HTR-8/SVneo (cell line): ENCODE results near the gene FRMPD2.
"Not testable (repeated sequence)": the region's sequence is repeated elsewhere in the genome, so short reads cannot be mapped to it uniquely, and the experiment has no call there.

ENCODE experiments used
- DNase-seq: peaks from one replicate; pipeline ENCODE4 v3.0.0; 2011; ENCODE audit warnings: low spot score, mixed read lengths; ENCODE audit not compliant: insufficient read length
- FAIRE-seq: peaks from 2 replicates; lab custom pipeline; 2011; peaks lifted over from hg19 to GRCh38; lab: Jason Lieb, UNC

The FRMPD2 gene

DNA sequence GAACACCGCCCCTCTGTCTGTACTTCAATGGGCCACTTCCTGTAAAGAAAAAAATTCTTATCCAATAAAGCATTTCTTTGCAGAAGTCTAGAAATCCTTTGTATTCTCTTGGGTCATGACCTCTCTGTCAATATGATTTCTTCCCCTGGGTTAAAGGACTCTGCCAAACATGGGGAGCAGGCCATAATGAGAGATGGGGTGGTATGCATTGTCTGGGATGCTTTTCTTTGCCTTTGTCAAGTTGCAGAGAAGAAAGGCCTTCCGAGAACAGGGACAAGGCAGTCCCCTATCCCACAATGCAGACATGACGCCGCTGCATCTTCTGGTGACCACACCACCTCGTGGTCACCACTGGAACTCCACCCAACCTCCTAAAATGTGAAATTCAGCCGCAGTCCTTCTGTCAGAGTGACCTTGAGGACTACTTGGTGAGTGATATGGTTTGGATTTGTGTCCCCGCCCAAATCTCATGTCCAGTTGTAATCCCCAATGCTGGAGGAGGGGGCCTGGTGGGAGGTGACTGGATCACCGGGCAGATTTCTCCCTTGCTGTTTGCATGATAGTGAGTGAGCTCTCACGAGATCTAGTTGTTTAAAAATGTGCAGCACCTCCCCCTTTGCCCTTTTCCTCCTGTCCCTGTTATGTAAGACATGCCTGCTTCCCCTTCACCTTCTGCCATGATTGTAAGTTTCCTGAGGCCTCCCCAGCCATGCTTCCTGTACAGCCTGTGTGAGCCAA, 15.2 kb upstream of the FRMPD2 start:
- peak; percentile 56 for DNase-seq
- FAIRE-seq = no peak

DNA sequence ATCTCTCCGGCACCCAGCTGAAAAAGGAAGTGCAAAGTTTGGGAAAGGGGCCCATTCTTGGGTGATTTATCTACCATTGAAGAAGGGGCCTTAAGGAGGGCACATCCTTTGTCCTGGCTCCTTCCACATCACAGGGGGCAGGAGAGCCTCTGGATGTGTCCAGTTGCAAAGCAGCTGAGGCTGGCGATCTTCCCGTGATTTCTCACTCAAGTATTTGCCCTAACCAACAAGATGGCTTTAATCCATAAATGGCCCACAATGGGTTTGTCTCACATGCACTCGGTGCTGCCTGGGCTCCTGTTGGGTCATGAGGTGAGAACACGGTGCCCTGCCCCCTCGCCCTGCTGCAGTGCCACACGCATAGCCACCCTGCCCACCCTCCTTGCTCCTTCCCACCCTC, 14.2 kb upstream of the FRMPD2 start:
- DNase-seq = no peak
- no peak for FAIRE-seq

DNA sequence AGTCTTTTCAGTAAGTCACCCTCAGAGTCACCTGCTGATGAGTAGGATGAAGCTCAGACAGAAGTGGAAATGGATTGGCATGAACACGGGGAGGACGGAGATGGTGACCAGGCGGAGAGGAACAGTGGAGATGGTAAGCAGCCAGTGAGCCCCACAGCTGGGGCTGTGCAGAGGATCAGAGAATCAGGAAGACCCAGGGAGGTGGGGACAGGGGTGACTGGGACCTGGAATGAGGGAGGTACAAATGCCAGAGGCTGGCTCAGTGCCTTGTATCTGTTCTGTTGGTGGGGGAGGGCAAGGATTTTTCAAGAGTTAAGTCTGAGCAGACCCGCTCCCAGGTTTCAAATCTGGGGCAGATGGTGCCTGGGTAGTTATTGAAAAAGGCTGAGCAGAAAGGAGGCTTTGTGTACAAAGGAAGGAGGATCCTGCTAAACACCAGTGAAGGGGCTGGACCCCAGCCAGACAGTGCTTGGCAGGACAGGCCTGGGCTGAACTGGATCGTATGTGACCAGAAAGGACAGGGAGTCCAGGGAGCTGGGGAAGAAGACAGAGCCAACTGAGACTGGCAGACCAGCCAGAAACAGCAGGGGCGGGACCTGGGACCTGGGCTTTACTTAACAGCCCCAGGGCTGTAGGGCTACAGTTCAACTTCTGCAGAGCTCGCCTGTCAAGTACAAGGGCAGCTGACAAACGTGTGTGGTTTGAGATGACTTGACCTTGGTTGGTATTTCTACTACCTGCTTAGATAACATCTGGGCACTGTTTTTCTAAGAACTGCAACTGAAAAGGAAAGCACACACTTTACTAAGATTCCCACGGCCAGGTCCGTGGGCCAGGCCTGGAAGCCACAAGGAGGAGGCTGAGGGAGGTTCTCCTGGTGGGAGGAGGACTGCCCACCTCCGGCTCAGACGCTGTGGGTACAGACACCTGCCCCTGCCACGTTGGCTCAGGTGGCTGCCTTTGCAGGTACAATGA, 13.2 kb upstream of the FRMPD2 start:
- DNase-seq (no peak), FAIRE-seq (no peak)

DNA sequence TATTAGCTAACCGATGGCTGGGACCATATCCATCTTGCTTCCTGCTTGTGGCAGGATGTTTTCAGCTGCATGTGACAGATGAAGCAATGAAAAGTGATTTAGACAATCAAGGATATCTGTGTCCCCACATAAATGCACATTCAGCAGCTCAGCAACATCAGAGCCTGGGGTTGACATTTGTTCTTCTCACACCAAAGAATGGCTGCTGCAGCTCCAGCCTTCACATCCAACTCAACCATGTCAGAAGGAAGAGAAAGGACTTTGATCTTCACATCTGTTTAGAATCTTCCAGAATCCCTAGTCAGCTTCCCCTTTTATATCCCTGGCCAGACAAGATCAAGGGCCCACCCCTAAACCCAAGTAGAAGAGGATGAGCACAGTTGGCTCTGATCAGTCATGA, 11.9 kb upstream of the FRMPD2 start:
- no peak for FAIRE-seq
- DNase-seq = no peak

DNA sequence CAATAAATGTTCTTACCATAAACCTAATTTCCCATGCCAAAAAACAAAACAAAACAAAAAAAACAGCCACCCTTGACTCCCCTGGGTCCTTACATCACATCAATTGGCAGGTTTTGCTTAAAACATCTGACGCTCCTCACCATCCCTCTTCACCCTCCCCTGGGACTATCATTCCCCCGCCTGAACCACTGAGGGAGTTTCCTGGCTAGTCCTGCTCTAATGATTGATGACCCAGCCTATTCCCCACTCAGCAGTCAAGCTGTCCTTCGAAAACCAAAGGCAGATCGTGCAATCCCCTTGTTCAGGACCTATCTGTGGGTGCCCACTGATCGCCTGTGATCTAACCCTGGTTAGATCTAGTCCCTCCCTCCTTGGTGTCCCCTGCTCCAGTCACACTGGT, 11.2 kb upstream of the FRMPD2 start:
- FAIRE-seq = no peak
- no peak for DNase-seq

DNA sequence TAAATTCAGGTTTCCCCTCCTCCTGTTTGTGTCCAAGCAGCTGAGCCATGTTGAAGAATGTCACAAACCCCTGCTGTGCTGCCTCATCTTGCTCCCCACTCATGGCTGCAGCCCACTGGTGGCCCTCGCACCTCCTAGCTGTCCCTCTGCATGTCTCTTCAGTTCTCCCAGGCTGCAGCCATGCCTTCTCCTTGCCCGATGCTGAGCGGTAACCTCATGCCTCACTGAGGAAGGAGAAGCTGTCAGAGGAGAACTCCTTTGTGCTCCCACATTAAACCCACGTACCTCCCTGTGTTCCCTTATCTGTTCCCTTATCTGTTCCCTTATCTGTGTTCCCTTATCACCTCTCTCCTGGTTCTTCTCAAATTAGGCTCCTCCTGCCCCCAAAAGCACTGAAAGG, 10.3 kb upstream of the FRMPD2 start:
- FAIRE-seq (no peak), DNase-seq (no peak)

DNA sequence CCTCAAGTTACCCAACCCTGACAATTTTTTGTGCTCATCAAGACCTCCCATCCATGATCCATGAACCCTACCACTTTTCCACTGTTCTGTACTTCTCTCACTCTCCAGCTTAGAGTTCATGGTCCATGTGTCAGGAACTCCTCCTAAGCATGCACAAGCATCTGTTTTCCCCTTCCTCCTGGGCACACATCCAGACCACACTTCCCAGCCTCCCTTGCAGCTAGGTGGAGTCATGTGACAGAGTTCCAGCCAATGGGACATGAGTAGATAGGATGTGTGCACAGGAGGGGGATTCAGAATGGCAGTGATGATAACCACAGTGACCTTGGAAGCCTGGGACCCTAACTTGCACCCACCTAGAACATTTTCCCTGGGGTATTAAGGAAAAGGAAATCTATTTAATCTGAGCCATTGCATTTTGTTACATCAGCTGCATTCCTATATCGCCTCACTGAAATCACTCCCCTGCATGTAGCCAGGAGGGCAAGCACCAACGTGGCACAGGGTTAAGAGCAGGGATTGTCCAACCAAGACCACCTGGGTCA, 9.6 kb upstream of the FRMPD2 start:
- no peak for DNase-seq
- no peak for FAIRE-seq

DNA sequence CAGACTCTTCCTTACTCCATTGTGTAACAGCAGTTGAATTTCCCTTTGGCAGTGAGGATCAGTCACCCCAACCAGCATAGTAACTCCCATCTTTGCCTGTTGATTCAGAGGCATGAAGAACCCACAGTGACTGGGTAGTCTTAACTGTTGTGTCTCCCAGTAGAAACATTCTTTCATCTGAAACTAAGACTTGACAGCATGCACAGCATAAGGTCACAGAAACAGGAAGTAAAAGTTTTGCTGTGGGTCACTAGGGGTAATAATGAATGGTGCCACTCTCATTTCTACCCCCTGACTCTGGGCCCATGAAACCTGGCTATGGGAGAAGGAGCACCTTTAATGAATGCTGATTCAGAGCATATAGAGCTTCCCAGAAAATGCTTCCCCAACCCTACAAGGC, 8.3 kb upstream of the FRMPD2 start:
- FAIRE-seq (no peak), DNase-seq (no peak)

DNA sequence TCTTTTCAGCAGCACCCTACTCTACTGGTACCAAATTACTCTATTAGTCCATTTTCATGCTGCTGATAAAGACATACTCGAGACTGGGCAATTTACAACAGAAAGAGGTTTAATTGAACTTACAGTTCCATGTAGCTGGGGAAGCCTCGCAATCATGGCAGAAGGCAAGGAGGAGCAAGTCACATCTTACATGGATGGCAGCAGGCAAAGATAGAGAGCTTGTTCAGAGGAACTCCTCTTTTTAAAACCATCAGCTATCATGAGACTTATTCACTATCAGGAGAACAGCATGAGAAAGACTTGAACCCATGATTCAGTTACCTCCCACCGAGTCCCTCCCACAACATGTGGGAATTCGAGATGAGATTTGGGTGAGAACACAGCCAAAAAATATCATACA, 7.2 kb upstream of the FRMPD2 start:
- not testable (repeated sequence) for FAIRE-seq, DNase-seq

DNA sequence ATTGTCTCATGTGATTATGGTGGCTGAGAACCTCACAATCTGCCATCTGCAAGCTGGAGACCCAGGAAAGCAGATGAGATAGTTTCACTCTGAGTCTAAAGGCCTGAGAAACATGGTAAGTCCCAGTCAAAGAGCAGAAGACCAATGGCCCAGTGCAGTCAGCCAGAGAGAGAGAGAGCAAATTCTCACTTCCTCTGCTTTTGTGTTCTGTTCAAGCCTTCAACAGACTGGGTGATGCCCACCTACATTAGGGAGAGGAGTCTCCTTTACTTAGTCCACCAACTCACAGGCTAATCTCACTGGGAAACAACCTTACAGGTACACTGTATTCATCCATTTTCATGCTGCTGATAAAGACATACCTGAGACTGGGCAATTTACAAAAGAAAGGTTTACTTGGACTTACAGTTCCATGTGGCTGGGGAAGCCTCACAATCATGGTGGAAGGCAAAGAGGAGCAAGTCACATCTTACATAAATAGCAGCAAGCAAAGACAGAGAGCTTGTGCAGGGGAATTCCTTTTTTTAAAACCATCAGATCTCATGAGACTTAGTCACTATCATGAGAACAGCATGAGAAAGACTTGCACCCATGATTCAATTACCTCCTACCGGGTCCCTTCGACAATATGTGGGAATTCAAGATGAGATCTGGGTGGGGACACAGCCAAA, 4.7 kb upstream of the FRMPD2 start:
- DNase-seq = no peak
- FAIRE-seq = no peak

DNA sequence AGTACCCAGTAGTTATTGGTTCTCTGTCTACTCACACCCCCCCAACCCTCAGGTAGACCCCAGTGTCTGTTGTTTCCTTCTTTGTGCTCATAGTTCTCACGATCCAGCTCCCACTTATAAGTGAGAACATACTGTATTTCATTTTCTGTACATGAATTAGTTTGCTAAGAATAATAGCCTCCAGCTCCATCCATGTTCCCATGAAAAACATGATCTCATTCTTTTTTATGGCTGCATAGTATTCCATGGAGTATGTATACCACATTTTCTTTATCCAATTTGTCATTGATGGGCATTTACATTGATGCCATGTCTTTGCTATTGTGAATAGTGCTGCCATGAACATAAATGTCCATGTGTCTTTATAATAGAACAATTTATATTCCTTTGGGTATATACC, 2.6 kb upstream of the FRMPD2 start:
- FAIRE-seq (no peak), DNase-seq (no peak)

DNA sequence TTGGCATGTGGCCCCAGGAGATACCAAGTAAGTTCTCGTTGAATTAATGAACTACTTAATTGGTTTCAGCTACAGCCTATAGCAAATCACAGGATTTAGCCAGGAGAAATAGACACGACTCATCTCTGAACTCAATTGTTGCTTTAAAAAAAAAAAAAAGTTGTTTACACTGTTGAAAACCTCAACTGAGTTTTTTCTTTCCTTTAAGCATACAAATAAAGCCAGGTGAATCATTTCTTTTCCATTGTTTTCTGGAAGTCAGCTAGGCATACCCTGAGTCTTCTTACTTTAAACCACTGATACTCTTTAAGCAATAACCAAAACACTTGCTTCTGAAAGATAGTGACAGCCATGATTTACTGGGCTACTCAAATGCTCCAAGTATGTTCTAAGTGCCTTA, 755 bp downstream of the FRMPD2 start:
- no peak for DNase-seq
- FAIRE-seq = no peak

DNA sequence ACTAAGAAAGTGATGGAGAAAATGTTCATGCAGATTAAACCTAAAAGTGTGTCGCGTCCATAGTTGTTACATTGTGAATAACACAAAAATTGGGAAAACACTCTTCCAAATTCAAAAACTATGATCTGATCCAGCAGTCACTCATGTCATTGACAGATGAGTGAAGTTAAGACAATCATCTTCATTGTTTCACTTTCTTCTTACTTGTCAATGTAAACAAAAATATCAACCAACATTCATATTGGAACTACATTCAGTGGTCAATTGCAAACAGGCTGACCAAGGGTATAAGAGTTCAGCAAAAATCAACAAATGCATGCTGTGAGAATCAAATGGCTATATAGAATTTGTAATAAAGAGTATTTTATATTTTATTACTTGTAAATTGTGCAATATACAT, 1.8 kb downstream of the FRMPD2 start:
- DNase-seq (no peak), FAIRE-seq (no peak)

DNA sequence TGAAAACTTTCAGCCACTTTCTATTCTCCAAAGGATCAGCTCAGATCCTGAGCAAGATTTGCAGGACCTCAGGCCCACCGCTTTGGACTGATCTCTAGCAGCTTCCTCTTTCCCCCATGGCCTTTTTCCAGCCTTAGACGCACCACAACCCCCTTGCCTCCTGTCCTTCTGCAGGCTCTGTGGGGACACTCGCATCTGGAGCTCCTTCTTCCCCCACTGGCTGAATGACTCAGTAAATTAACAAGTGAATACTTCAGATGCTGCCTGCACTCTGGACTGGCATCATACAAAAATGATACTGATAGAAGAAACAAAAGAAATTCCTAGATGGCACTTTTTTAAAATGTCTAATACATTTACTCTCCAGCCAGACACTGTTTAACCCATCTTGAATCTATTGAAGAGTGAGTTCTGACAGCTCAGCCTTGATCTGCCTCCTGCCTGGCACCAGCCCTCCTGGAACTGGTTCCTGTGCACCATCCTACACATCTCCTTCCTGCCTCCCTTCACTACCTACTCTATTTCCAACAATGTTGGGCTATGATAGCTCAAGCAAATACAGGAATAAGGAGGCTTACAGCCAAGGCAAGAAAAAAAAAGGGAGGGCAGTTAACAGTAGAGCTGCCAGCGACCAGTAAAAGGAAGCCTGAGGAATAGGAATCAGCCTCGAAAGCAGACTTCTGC, 3.3 kb downstream of the FRMPD2 start:
- no peak for FAIRE-seq

DNA sequence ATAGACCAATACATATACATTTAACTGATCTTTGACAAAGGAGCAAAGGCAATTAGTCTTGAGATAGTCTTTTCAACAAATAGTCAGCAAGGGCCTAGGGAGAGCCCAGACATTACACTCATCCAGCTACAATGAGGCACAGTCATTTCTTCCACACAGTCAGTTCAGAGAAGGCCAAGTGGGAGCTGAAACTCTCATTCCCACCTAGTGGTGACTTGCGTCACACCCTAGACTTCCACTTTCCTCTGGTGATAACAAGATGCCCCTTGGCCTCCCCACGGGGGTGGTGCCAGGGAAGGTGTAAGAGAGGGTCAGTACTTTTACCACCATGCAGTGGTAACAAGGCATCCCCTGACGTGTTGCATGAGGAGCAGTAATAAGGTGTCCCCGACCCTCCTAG, 8.0 kb downstream of the FRMPD2 start:
- FAIRE-seq (peak; percentile 33), DNase-seq (no peak)

More for the DNA sequence above, 3.3 kb downstream of the FRMPD2 start:
- DNase-seq = no peak

DNA sequence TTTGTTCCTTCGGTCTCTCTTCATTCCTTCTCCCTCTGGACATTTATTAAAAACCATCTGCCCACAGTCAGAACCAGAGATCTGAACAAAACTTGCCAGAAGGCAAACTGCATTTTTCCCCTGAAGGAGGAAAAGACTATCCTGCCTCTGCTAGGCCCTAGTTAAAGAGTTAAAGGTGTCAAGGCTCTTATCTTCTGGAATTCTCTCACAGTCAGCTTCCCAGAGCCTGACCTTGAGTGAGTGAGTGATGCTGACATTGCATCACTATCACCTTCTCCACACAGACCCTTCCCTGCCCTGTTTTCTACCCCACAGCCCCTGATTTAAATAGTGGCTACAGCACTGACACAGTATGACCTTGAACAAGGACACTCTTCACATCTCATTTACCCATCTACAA, 16.4 kb downstream of the FRMPD2 start:
- DNase-seq = no peak
- no peak for FAIRE-seq

DNA sequence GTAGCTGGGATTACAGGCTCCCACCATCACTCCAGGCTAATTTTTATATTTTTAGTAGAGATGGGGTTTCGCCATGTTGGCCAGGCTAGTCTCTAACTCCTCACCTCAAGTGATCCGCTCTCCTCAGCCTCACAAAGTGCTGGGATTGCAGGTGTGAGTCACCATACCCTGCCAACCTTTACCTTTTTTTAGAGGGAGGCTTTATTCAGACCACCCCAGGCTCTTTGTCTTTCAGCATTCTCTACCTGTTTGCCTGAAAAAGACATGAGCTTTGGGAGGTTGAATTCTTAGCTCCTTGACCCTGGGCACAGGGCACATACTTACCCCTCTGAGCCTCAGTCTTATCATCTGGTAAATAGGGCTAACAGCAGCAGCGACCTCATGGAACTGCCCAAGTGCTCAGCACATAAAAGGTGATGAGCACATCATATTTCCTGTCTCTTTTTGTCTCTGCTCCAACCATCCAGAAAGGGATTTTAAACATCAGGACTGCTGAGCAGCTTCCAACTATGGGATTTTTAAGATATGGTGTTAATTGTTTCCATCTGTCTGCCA, 17.0 kb downstream of the FRMPD2 start:
- DNase-seq (no peak), FAIRE-seq (no peak)

DNA sequence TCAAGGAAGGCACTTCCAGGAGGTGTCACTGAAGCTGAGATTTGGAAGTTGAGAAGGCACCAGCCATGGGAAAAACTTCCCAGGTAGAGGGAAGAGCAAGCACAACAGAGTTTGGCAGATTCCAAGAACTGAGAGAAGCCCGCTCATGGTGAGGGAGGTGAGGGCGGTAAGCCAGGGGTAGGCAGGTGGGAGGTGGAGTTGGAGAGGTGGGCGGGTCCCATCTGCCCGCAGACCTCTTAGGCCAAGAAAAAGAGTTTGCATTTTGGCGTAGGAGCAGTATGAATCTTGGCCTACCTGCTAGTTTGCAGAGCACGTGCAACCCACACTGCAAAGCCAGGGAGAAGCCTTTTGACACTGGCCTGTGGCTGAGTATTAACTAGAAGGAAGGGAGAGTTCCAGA, 18.8 kb downstream of the FRMPD2 start:
- no peak for FAIRE-seq

DNA sequence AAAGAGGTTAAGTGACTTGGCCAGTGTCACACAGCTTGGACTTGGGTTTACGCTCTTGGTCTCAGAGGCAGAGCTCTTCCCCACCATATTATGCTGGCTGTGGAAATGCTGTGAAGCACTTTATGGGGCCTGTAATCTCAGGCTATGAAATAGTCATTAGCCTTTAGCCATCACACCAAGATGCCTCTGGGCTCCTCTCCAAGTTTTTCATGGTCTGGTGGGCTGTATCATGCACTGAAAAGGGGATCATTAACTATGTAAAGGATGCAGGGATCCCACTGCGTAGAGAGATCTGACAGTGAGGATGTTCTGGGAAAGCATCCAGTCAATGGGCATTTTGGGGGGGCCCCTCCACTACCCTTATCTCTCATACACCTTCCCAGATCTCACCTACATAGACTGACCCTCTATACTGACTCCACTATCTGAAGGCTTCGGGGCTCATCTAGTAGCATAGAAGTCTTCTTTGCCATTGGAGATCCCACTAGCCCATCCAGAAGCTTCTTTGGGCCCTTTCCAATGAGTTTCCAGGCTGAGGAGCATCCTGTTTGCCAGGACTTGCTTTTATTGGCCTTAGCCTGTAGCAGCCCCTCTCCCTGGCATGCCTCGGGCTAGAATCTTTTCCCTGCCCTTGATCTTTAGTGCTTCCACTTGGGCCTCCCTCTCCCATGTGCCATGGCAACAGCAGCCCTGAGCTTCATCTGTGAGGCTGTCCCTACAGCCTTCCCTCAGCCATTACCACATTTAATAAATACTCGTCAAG, 19.6 kb downstream of the FRMPD2 start:
- FAIRE-seq = no peak
- DNase-seq = no peak

More for the DNA sequence above, 18.8 kb downstream of the FRMPD2 start:
- DNase-seq = no peak
